Tibial artery (tissue), 4 donors: Measurements from ENCODE around the gene TBCD.

Experiments used
- DNase-seq, 2 donors: peaks; one replicate each; pipeline ENCODE4 v3.0.0-alpha.2; 2019
- H3K27ac ChIP-seq, 2 donors: fragments of 200-600 bp; sonication (generic) in 1 of 2; 1 replicate in 1 of 2; 2 replicates in 1 of 2; pipeline ENCODE4 v1.5.1; 2018 to 2019; ENCODE audit warnings: mild to moderate bottlenecking in 1 of 2
- H3K27me3 ChIP-seq, 2 donors: fragments of 200-600 bp; sonication (generic) in 1 of 2; one replicate each; pipeline versions ENCODE4 v1.5.1 to v1.6.0; 2016 to 2019
- H3K36me3 ChIP-seq, 3 donors: fragments of 200-600 bp; sonication (generic) in 2 of 3; one replicate each; pipeline ENCODE4 v1.5.1; 2016 to 2019; ENCODE audit warnings: mild to moderate bottlenecking in 2 of 3
- H3K4me1 ChIP-seq, 4 donors: fragments of 200-600 bp; sonication (generic) in 2 of 4; 1 replicate in 3 of 4; 2 replicates in 1 of 4; pipeline ENCODE4 v1.5.1; 2016 to 2019
- H3K4me3 ChIP-seq, 2 donors: fragments of 200-600 bp; sonication (generic) in 1 of 2; 1 replicate in 1 of 2; 2 replicates in 1 of 2; pipeline ENCODE4 v1.5.1; 2018 to 2019; ENCODE audit warnings: mild to moderate bottlenecking in 2 of 2
- H3K9me3 ChIP-seq, 3 donors: fragments of 200-600 bp; sonication (generic) in 1 of 3; one replicate each; pipeline ENCODE4 v1.5.1; 2016 to 2019
- CTCF ChIP-seq, 2 experiments: fragments of 200-600 bp in 1 of 2; fragments of 450-650 bp in 1 of 2; IDR thresholded peaks; one replicate each; pipeline ENCODE4 v1.5.1; 2017 to 2019; ENCODE audit warnings: antibody characterized with exemption in 2 of 2, mild to moderate bottlenecking in 1 of 2, moderate library complexity in 1 of 2
- intact Hi-C: fragments of 100-400 bp; cut with DNase I; formaldehyde crosslinking; loops from one replicate; pipeline ENCODE4 v1.15.0; 2023; ENCODE audit warnings: low total_unique reads

Gene TBCD

GRCh38 chr17:82872591-82873520 lies 121.0 kb downstream of the TBCD start:
- no peak for DNase-seq
- H3K36me3 ChIP-seq: peaks cover 19 to 33% (median 24%) of the 10 kb centered on the region in 3 donors
- peaks cover 0 to 3% of the 10 kb centered on the region in 2 donors for H3K27me3 ChIP-seq
- intact Hi-C loops: no loop called here
- H3K9me3 ChIP-seq: no peaks in the 10 kb centered on the region
- H3K27ac ChIP-seq: no peak overlapping the region
- H3K4me1 ChIP-seq: peaks cover 8 to 31% (median 15%) of the 10 kb centered on the region in 4 donors
- H3K4me3 ChIP-seq: no peak overlapping the region
- no peak for TF ChIP-seq CTCF (IDR thresholded peaks at IDR 0.05)

GRCh38 chr17:82873521-82873920 lies 121.7 kb downstream of the TBCD start:
- Histone ChIP-seq H3K9me3 (no peaks in the 10 kb centered on the region), H3K27me3 (peaks cover 0 to 3% of the 10 kb centered on the region in 2 donors), H3K4me1 (peaks cover 8 to 31% (median 15%) of the 10 kb centered on the region in 4 donors), H3K27ac (no peak overlapping the region), H3K36me3 (peaks cover 19 to 33% (median 24%) of the 10 kb centered on the region in 3 donors), H3K4me3 (no peak overlapping the region)
- TF ChIP-seq CTCF (IDR thresholded peaks at IDR 0.05): no peak
- intact Hi-C loops: no loop called here
- no peak for DNase-seq

- Histone ChIP-seq H3K27me3 (peaks cover 0 to 3% of the 10 kb centered on the region in 2 donors), H3K4me3 (no peak overlapping the region), H3K4me1 (peaks cover 8 to 31% (median 15%) of the 10 kb centered on the region in 4 donors), H3K36me3 (peaks cover 19 to 33% (median 24%) of the 10 kb centered on the region in 3 donors), H3K9me3 (no peaks in the 10 kb centered on the region), H3K27ac (no peak overlapping the region)
- DNase-seq: no peak
- intact Hi-C loops: no loop called here
- no peak for TF ChIP-seq CTCF (IDR thresholded peaks at IDR 0.05)
Measured at GRCh38 chr17:82874011-82874835, 122.4 kb downstream of the TBCD start.

- intact Hi-C loops: no loop called here
- Histone ChIP-seq H3K27ac (peak overlapping the region in 1 of 2 donors; percentile 69), H3K27me3 (peaks cover 0 to 3% of the 10 kb centered on the region in 2 donors), H3K9me3 (no peaks in the 10 kb centered on the region), H3K4me3 (no peak overlapping the region), H3K4me1 (peaks cover 8 to 31% (median 15%) of the 10 kb centered on the region in 4 donors), H3K36me3 (peaks cover 13 to 24% (median 21%) of the 10 kb centered on the region in 3 donors)
- no peak for DNase-seq
- no peak for TF ChIP-seq CTCF (IDR thresholded peaks at IDR 0.05)
Measured at GRCh38 chr17:82875407-82875856, 123.6 kb downstream of the TBCD start.

GRCh38 chr17:82876149-82876548 lies 124.3 kb downstream of the TBCD start:
- peaks cover 0 to 3% of the 10 kb centered on the region in 2 donors for H3K27me3 ChIP-seq
- H3K27ac ChIP-seq: peak overlapping the region; percentile 62 to 69
- TF ChIP-seq CTCF (IDR thresholded peaks at IDR 0.05): no peak
- H3K4me3 ChIP-seq: no peak overlapping the region
- intact Hi-C loops: no loop called here
- H3K4me1 ChIP-seq: peaks cover 8 to 31% (median 15%) of the 10 kb centered on the region in 4 donors
- DNase-seq: no peak
- H3K36me3 ChIP-seq: peaks cover 6 to 16% (median 14%) of the 10 kb centered on the region in 3 donors
- H3K9me3 ChIP-seq: no peaks in the 10 kb centered on the region
